ENCODE data around the gene PGAP3. TPM values are rescaled to one million over a fixed set of nuclear protein-coding genes. Genes with fewer than 3 reads are reported as not detected.

PGAP3 gene
- total and polyA plus RNA-seq, 4 donors, result 9.7 to 30.4 (median 25.9) TPM

DNA sequence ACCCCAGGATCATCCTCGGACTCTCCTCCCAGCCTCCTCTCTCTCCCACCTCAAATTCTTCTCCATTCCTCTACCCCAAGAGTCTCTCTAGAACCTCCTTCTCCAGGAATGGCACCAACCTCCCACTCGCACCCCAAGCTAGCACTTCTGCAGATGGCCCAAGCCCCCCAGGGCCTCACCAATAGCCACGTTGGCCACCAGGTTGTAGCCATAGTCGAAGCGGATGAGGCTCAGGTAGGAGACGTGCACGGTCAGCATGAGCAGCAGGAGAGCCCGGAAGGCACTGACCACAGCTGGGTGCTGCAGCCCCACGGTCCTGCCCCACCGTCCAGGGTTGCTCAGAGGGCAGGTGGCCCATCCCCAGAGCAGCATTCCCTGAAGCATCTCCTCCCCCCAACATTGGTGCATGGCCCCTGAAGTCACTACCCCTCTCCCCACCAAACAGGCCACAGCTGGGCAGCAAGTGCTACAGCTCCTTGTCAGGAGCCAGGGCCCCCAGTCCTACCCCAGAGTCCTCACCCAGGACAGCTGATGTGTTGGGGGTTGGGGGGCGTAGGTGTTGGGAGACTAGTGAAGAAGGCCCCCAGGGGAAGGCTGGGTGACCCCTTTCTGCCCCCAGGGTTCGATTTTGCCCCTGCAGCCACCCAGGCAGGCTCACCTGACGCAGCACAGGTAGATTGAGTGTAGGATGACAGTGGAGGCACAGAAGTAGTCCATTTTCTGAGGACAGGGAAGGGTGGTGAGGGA lies 14.3 kb downstream of the PGAP3 start:
- peaks cover 43% of the 10 kb centered on the region for H3K4me1 ChIP-seq (ENCODE audit: control insufficient read depth, insufficient read depth, low read length)
- DNase-seq (ENCODE audit: low read depth in 4 of 6, low spot score in 6 of 6), result no peak
- peaks cover 25% of the 10 kb centered on the region for H3K27me3 ChIP-seq (ENCODE audit: control insufficient read depth, insufficient read depth, low read length)
- H3K27ac ChIP-seq (ENCODE audit: low read depth, low read length), result no peak overlapping the region
- H3K4me3 ChIP-seq (ENCODE audit: low read depth, low read length), result no peak overlapping the region
- peaks cover 60% of the 10 kb centered on the region for H3K36me3 ChIP-seq (ENCODE audit: control insufficient read depth, insufficient read depth, low read length)
- 84% methylated on average over 13 of the region's 13 CpGs for WGBS (ENCODE audit: insufficient coverage)
- H3K9me3 ChIP-seq (ENCODE audit: control insufficient read depth, insufficient read depth, low read length), result no peaks in the 10 kb centered on the region

DNA sequence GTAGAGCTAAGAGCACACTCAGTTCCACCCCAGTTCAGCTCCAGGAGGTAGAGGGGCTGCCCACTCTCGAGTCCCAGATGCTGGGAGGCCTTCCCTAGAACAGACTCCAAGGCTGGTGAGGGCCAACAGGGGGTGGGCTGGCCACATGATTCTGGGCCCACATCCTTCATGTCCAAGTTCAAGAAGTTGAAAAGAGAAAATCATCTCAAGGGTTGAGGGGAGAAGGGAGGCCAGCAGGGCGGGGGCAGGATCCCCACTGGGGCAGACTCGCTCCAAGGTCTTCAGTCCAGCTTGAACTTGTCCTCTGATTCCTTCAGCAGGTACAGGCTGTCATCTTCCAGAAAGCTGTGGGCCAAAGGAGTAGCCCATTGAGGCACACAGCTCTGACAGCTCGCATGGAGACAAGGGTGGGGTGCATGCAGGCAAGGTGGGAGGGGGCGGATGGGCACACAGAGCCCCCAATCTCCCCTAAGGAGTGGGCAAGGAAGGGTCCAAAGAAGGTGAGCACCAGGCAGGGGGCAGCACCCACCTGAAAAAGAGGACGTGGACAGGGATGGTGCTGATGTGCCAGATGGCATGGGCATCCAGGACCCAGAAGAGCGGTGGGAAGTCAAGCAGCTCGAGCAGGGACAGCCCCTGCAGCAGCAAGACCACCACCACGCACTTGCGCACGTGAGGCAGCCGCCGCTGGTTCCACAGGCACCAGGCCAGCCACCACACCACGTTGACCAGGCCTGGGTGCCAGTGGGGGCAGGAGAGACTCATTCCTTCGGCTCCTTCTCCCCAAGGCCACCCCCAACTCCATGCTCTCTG lies 15.1 kb downstream of the PGAP3 start:
- Histone ChIP-seq H3K36me3 (ENCODE audit: control insufficient read depth, insufficient read depth, low read length) (peaks cover 52% of the 10 kb centered on the region), H3K9me3 (ENCODE audit: control insufficient read depth, insufficient read depth, low read length) (no peaks in the 10 kb centered on the region), H3K4me1 (ENCODE audit: control insufficient read depth, insufficient read depth, low read length) (peaks cover 44% of the 10 kb centered on the region), H3K4me3 (ENCODE audit: low read depth, low read length) (no peak overlapping the region), H3K27me3 (ENCODE audit: control insufficient read depth, insufficient read depth, low read length) (peaks cover 29% of the 10 kb centered on the region), H3K27ac (ENCODE audit: low read depth, low read length) (no peak overlapping the region)
- DNase-seq (ENCODE audit: low read depth in 4 of 6, low spot score in 6 of 6), result no peak
- WGBS (ENCODE audit: insufficient coverage), result 81% methylated on average over 15 of the region's 15 CpGs

DNA sequence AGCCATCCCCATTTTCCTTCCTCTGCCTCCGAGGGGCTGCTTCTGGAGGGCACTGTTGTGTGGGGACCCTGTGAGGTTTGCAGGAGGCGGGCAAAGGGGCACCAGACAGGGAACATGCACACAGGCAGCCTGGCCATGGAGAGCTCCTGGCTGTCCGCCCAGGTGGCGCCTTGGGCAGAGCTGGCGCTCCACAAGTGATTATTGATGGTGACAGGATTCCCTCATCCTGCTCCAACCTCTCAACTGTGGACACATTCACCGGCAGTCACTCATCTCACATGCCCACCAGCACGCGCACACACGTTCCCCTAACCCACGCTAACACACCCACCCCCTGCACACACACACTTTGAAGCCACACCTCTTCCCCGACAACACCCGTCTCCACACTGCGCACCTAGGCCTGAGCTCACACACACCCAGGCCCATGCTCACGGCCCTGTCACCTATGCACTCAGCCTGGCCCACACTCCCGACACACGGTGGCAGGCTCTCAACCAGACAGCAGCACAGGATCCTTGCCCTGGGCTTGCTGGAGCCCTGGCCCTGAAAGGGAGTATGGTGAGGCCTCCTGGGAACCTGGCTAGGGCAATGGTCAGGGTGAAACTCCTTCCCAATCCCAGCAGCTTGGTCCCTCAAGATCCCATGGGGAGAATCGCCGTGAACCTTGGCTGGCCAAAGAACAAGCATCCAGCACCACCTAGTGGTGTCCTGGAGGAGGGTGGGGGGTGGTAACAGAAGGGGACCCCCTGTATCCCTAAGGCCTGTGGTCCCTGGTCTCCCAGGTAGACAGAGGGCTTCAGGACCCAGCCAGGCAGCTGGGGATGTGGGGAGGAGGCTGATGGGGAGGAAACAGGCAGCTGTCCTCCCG lies 16.0 kb downstream of the PGAP3 start:
- peaks cover 46% of the 10 kb centered on the region for H3K36me3 ChIP-seq (ENCODE audit: control insufficient read depth, insufficient read depth, low read length)
- WGBS (ENCODE audit: insufficient coverage), result 46% methylated on average over 17 of the region's 19 CpGs
- H3K27me3 ChIP-seq (ENCODE audit: control insufficient read depth, insufficient read depth, low read length), result peaks cover 35% of the 10 kb centered on the region
- H3K4me1 ChIP-seq (ENCODE audit: control insufficient read depth, insufficient read depth, low read length), result peaks cover 50% of the 10 kb centered on the region
- H3K9me3 ChIP-seq (ENCODE audit: control insufficient read depth, insufficient read depth, low read length), result no peaks in the 10 kb centered on the region
- no peak overlapping the region for H3K27ac ChIP-seq (ENCODE audit: low read depth, low read length)
- peak in 2 of 6 donors; percentile 58 to 71 for DNase-seq (ENCODE audit: low read depth in 4 of 6, low spot score in 6 of 6)
- H3K4me3 ChIP-seq (ENCODE audit: low read depth, low read length), result no peak overlapping the region

DNA sequence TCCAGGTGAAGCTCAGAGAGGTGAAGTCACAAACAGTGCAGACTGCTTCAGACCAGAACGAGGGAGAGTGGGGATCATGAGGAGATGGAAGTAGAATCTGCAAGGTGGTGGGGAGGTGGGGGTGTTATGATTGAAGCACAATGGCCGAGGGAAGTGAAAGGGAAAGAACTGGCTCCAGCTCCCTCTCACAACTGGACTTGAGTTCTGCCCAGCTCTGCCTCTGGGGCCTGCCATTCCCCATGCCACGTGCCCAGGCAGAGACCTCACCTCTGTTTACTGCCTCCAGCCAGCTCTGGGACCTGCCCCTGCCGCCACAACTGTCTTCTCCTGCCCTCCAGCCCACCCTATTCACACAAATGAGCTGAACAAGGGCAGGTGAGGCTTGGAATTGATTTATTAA lies 17.1 kb downstream of the PGAP3 start:
- Histone ChIP-seq H3K36me3 (ENCODE audit: control insufficient read depth, insufficient read depth, low read length) (peaks cover 38% of the 10 kb centered on the region), H3K4me1 (ENCODE audit: control insufficient read depth, insufficient read depth, low read length) (peaks cover 58% of the 10 kb centered on the region), H3K9me3 (ENCODE audit: control insufficient read depth, insufficient read depth, low read length) (no peaks in the 10 kb centered on the region), H3K27me3 (ENCODE audit: control insufficient read depth, insufficient read depth, low read length) (peaks cover 39% of the 10 kb centered on the region), H3K27ac (ENCODE audit: low read depth, low read length) (no peak overlapping the region), H3K4me3 (ENCODE audit: low read depth, low read length) (no peak overlapping the region)
- DNase-seq (ENCODE audit: low read depth in 4 of 6, low spot score in 6 of 6), result no peak
- 72% methylated on average over 4 of the region's 4 CpGs for WGBS (ENCODE audit: insufficient coverage)

DNA sequence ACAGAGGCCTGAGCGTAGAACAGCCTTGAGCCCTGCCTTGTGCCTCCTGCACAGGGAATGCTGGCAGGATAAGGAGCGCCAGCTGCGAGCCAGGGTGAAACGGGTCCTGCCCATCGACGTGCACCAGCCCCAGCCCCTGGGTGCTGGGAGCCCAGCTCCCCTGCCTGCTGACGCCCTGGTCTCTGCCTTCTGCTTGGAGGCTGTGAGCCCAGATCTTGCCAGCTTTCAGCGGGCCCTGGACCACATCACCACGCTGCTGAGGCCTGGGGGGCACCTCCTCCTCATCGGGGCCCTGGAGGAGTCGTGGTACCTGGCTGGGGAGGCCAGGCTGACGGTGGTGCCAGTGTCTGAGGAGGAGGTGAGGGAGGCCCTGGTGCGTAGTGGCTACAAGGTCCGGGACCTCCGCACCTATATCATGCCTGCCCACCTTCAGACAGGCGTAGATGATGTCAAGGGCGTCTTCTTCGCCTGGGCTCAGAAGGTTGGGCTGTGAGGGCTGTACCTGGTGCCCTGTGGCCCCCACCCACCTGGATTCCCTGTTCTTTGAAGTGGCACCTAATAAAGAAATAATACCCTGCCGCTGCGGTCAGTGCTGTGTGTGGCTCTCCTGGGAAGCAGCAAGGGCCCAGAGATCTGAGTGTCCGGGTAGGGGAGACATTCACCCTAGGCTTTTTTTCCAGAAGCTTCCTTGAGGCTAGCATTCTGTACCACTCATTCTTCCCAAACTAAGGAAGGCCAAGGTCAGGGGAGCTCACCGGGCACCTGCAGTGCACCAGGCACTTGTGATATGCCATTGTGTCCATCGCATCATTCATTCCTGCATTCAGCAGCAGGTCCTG lies 17.7 kb downstream of the PGAP3 start:
- WGBS (ENCODE audit: insufficient coverage), result 91% methylated on average over 19 of the region's 23 CpGs
- Histone ChIP-seq H3K9me3 (ENCODE audit: control insufficient read depth, insufficient read depth, low read length) (no peaks in the 10 kb centered on the region), H3K4me3 (ENCODE audit: low read depth, low read length) (no peak overlapping the region), H3K27ac (ENCODE audit: low read depth, low read length) (no peak overlapping the region), H3K36me3 (ENCODE audit: control insufficient read depth, insufficient read depth, low read length) (peaks cover 34% of the 10 kb centered on the region), H3K4me1 (ENCODE audit: control insufficient read depth, insufficient read depth, low read length) (peaks cover 63% of the 10 kb centered on the region), H3K27me3 (ENCODE audit: control insufficient read depth, insufficient read depth, low read length) (peaks cover 39% of the 10 kb centered on the region)
- no peak for DNase-seq (ENCODE audit: low read depth in 4 of 6, low spot score in 6 of 6)

DNA sequence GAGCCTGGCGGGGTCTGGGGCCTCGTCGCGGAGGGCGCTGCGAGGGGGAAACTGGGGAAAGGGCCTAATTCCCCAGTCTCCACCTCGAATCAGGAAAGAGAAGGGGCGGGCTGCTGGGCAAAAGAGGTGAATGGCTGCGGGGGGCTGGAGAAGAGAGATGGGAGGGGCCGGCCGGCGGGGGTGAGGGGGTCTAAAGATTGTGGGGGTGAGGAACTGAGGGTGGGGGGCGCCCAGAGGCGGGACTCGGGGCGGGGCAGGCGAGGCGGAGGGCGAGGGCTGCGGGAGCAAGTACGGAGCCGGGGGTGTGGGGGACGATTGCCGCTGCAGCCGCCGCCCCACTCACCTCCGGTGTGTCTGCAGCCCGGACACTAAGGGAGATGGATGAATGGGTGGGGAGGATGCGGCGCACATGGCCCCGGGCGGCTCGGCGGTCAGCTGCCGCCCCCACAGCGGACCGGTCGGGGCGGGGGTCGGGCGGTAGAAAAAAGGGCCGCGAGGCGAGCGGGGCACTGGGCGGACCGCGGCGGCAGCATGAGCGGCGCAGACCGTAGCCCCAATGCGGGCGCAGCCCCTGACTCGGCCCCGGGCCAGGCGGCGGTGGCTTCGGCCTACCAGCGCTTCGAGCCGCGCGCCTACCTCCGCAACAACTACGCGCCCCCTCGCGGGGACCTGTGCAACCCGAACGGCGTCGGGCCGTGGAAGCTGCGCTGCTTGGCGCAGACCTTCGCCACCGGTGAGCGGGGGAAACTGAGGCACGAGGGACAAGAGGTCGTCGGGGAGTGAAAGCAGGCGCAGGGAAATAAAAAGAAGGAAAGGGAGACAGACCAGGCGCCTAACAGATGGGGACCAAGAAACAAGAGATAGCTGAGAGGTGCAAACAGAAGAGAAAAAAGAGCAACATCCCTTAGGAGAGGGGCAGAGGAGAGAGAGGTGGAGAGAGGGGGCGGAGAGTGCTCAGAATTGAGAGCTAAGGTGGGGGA lies 19.6 kb downstream of the PGAP3 start, which contains the start of gene PNMT:
Gene PNMT (plus strand): TSS at position 509 of the 980 bp plus-strand sequence. CDS start 23 bp downstream, at position 532.
- peaks cover 39% of the 10 kb centered on the region for H3K27me3 ChIP-seq (ENCODE audit: control insufficient read depth, insufficient read depth, low read length)
- WGBS (ENCODE audit: insufficient coverage), result 2% methylated on average over 78 of the region's 85 CpGs
- peaks cover 65% of the 10 kb centered on the region for H3K4me1 ChIP-seq (ENCODE audit: control insufficient read depth, insufficient read depth, low read length)
- no peak within 1 kb of the TSS for H3K4me3 ChIP-seq (ENCODE audit: low read depth, low read length)
- no peak within 1 kb of the TSS for H3K27ac ChIP-seq (ENCODE audit: low read depth, low read length)
- peaks cover 30% of the 10 kb centered on the region for H3K36me3 ChIP-seq (ENCODE audit: control insufficient read depth, insufficient read depth, low read length)
- peak in 2 of 6 donors; percentile 86 for DNase-seq (ENCODE audit: low read depth in 4 of 6, low spot score in 6 of 6)
- no peaks in the 10 kb centered on the region for H3K9me3 ChIP-seq (ENCODE audit: control insufficient read depth, insufficient read depth, low read length)

DNA sequence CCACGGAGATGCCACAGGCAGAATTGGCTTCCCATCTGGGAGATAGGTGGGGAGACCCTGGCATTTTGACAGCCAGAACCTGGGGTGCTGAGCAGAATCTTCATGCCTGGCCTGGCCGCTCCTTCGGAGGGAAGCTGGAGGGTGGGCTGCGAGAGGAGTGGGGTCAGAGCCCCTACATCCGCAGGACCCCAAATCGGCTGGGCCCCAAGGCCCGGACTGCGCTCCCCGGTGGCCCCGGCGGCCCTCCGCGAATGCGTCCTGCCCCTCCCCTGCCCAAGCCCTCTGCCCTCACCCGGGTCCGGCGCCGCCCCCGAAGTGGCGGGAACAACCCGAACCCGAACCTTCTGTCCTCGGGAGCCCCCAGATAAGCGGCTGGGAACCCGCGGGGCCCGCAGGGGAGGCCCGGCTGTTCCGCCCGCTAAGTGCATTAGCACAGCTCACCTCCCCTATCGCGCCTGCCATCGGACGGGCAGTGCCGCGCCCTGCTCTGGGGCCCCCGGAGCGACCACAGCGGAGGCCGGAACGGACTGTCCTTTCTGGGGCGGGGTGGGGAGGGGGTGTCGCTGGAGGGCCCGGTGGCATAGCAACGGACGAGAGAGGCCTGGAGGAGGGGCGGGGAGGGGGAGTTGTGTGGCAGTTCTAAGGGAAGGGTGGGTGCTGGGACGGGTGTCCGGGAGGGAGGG lies 20.5 kb downstream of the PGAP3 start:
- H3K27ac ChIP-seq (ENCODE audit: low read depth, low read length), result no peak overlapping the region
- peak in 1 of 6 donors; percentile 28 for DNase-seq (ENCODE audit: low read depth in 4 of 6, low spot score in 6 of 6)
- peaks cover 68% of the 10 kb centered on the region for H3K4me1 ChIP-seq (ENCODE audit: control insufficient read depth, insufficient read depth, low read length)
- 10% methylated on average over 48 of the region's 49 CpGs for WGBS (ENCODE audit: insufficient coverage)
- H3K4me3 ChIP-seq (ENCODE audit: low read depth, low read length), result no peak overlapping the region
- H3K36me3 ChIP-seq (ENCODE audit: control insufficient read depth, insufficient read depth, low read length), result peaks cover 31% of the 10 kb centered on the region
- peaks cover 39% of the 10 kb centered on the region for H3K27me3 ChIP-seq (ENCODE audit: control insufficient read depth, insufficient read depth, low read length)
- H3K9me3 ChIP-seq (ENCODE audit: control insufficient read depth, insufficient read depth, low read length), result no peaks in the 10 kb centered on the region

Data from spinal cord (tissue), 10 donors.